ENCODE data around the gene AGO1. TPM values are rescaled to one million over a fixed set of nuclear protein-coding genes. Genes with fewer than 3 reads are reported as not detected.

Gene AGO1
- total RNA-seq, 1 donor from 2014 or later, result 31.7 TPM

DNA sequence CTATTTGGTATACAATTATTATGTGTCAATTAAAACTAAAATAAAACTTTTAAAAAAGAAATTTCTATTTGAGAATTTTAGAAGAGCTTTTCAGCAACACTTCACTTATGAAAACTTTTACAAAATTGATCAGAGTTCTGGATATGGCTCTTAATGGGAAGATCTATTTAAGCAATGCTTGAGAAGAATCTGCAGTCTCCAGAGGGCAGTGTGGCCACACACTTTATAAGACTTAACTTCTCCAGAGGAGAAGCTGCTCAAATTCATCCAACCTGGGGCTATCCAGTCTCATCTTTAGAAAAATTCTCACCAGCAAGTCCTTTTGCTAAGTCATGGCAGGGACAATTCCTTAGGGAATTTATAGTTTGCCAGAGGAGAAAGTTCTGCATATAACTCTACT, 25.2 kb upstream of the AGO1 start:
- Histone ChIP-seq H3K4me3 (no peak overlapping the region), H3K4me1 (no peaks in the 10 kb centered on the region), H3K36me3 (peaks cover 0 to 25% of the 10 kb centered on the region in 2 donors), H3K9me3 (no peaks in the 10 kb centered on the region), H3K27me3 (no peaks in the 10 kb centered on the region), H3K27ac (no peak overlapping the region)
- TF ChIP-seq POLR2A (IDR thresholded peaks at IDR 0.05) (no peak), POLR2AphosphoS5 (IDR thresholded peaks at IDR 0.05; ENCODE audit: insufficient read depth in 1 of 2, low read depth in 1 of 2) (no peak)
- TF ChIP-seq, protein P1, sequence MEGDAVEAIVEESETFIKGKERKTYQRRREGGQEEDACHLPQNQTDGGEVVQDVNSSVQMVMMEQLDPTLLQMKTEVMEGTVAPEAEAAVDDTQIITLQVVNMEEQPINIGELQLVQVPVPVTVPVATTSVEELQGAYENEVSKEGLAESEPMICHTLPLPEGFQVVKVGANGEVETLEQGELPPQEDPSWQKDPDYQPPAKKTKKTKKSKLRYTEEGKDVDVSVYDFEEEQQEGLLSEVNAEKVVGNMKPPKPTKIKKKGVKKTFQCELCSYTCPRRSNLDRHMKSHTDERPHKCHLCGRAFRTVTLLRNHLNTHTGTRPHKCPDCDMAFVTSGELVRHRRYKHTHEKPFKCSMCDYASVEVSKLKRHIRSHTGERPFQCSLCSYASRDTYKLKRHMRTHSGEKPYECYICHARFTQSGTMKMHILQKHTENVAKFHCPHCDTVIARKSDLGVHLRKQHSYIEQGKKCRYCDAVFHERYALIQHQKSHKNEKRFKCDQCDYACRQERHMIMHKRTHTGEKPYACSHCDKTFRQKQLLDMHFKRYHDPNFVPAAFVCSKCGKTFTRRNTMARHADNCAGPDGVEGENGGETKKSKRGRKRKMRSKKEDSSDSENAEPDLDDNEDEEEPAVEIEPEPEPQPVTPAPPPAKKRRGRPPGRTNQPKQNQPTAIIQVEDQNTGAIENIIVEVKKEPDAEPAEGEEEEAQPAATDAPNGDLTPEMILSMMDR (IDR thresholded peaks at IDR 0.05), result no peak
- intact Hi-C loops (cut with DNase I), result no loop called here
- no peak for DNase-seq (ENCODE audit: extremely low spot score in 2 of 2)

DNA sequence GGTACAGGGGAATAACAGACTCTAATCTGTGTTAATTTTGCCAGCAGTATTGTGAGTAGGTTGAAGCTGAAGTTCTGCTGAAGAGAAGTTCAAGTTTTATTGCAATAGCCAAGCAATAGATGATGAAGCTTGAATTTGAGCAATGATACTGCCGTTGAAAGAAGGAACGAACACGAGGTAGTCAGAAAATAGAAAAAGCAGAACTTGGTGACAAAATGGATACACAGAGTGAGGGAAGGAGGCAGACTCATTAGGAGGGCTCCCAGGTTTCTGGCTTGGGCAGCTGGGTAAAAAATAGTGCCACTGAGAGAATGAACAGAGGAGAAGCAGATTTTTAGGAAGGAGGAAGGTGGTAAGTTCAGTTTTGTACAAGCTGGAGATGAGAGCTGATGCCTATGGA, 22.3 kb upstream of the AGO1 start:
- intact Hi-C loops (cut with DNase I), result no loop called here
- Histone ChIP-seq H3K9me3 (no peaks in the 10 kb centered on the region), H3K27me3 (no peaks in the 10 kb centered on the region), H3K4me1 (no peaks in the 10 kb centered on the region), H3K27ac (no peak overlapping the region), H3K4me3 (no peak overlapping the region), H3K36me3 (peaks cover 0 to 4% of the 10 kb centered on the region in 2 donors)
- DNase-seq (ENCODE audit: extremely low spot score in 2 of 2), result no peak
- TF ChIP-seq POLR2A (IDR thresholded peaks at IDR 0.05) (no peak), POLR2AphosphoS5 (IDR thresholded peaks at IDR 0.05; ENCODE audit: insufficient read depth in 1 of 2, low read depth in 1 of 2) (no peak)
- TF ChIP-seq, protein P1 (IDR thresholded peaks at IDR 0.05), result no peak

DNA sequence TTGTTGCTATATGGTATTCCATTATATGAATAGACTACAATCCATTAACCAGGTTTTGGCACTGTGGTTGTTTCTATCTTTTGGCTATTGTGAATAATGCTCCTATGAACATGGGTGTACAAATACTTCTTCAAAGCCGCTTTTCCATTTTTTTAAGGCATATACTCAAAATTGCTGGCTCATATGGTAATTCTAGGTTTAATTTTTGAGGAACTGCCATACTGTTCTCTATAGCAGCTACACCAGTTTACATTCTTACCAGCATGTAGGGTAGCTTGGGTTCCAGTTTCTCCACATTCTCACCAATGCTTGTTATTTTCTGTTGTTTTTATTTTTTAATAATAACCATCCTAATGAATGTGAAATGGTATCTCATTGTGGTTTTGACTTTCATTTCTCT, 19.9 kb upstream of the AGO1 start:
- no peaks in the 10 kb centered on the region for H3K9me3 ChIP-seq
- H3K27ac ChIP-seq, result no peak overlapping the region
- H3K36me3 ChIP-seq, result no peaks in the 10 kb centered on the region
- intact Hi-C loops (cut with DNase I), result no loop called here
- no peak overlapping the region for H3K4me3 ChIP-seq
- DNase-seq (ENCODE audit: extremely low spot score in 2 of 2), result no peak
- H3K4me1 ChIP-seq, result no peaks in the 10 kb centered on the region
- TF ChIP-seq, protein P1 (IDR thresholded peaks at IDR 0.05), result no peak
- no peak for TF ChIP-seq POLR2A (IDR thresholded peaks at IDR 0.05)
- TF ChIP-seq POLR2AphosphoS5 (IDR thresholded peaks at IDR 0.05; ENCODE audit: insufficient read depth in 1 of 2, low read depth in 1 of 2), result no peak
- no peaks in the 10 kb centered on the region for H3K27me3 ChIP-seq

DNA sequence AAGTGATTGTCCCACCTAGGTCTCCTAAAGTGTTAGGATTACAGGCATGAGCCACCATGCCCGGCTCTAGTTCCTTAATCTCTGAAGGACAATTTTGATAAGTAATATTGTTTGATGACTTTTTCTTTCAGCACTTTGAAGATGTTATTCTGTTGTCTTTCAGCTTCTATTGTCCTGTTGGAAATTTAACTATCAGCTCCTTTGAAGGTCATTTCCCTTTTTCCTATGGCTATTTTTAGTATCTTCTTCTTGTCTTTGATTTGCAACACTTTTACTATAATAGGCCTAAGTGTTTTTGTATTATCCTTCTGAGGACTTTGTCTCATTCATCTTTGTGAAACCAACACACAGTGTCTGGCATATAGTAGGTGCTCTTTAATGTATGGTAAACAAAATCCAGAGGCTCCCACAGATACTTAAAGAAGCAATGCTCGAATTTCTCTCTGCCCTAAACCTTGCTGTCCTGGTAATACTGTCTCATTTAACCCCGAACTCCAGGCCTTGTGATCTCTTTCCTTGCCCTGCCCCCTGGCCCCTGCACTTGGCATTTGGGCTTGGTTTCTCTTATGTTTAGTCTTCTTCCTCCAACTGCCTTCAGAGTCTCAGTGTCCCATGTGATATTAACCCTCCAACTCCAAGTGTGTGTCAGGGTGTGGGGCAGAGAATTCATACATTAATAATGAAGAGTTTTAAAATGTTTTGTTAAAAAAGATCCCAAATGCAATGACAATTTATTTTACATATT, 19.0 kb upstream of the AGO1 start:
- H3K4me1 ChIP-seq, result no peaks in the 10 kb centered on the region
- no peak for DNase-seq (ENCODE audit: extremely low spot score in 2 of 2)
- TF ChIP-seq, protein P1 (IDR thresholded peaks at IDR 0.05), result no peak
- TF ChIP-seq POLR2AphosphoS5 (IDR thresholded peaks at IDR 0.05; ENCODE audit: insufficient read depth in 1 of 2, low read depth in 1 of 2), result no peak
- no peak for TF ChIP-seq POLR2A (IDR thresholded peaks at IDR 0.05)
- no peaks in the 10 kb centered on the region for H3K27me3 ChIP-seq
- H3K36me3 ChIP-seq, result no peaks in the 10 kb centered on the region
- intact Hi-C loops (cut with DNase I), result no loop called here
- no peaks in the 10 kb centered on the region for H3K9me3 ChIP-seq
- no peak overlapping the region for H3K27ac ChIP-seq
- no peak overlapping the region for H3K4me3 ChIP-seq

DNA sequence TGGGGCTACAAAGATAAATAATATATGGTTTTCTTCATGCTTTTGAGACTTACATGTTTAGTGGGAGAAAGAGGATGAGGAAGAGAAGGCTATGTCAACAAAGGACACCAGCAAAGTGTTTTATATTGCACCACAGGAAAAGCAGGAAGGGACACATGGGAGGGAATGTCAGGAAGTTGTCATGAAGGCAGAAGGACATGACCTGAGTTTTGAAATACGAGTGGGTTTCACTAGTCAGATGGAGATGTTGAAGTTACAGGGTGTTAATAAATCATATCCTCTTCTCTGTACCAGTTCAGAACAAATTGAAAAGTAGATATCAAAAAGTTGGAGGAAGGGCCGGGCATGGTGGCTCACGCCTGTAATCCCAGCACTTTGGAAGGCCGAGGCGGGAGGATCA, 18.2 kb upstream of the AGO1 start:
- Histone ChIP-seq H3K9me3 (no peaks in the 10 kb centered on the region), H3K4me3 (no peak overlapping the region), H3K4me1 (no peaks in the 10 kb centered on the region), H3K36me3 (no peaks in the 10 kb centered on the region), H3K27ac (no peak overlapping the region), H3K27me3 (no peaks in the 10 kb centered on the region)
- intact Hi-C loops (cut with DNase I), result no loop called here
- DNase-seq (ENCODE audit: extremely low spot score in 2 of 2), result no peak
- TF ChIP-seq POLR2AphosphoS5 (IDR thresholded peaks at IDR 0.05; ENCODE audit: insufficient read depth in 1 of 2, low read depth in 1 of 2) (no peak), POLR2A (IDR thresholded peaks at IDR 0.05) (no peak)
- TF ChIP-seq, protein P1 (IDR thresholded peaks at IDR 0.05), result no peak

Measured in vagina (tissue), 2 donors.